GM21825 (cell line): Measurements from ENCODE around the gene ABLIM3.

Experiments
- ATAC-seq: cut with Tn5 transposase; IDR thresholded peaks from one replicate; pipeline ENCODE4 v1.9.1; 2021; ENCODE audit warnings: mild to moderate bottlenecking, moderate library complexity; ENCODE audit not compliant: unreplicated experiment

Gene ABLIM3

GRCh38 chr5:149216496-149216895 lies 75.2 kb downstream of the ABLIM3 start:
- no peak for ATAC-seq

GRCh38 chr5:149217096-149217802 lies 76.0 kb downstream of the ABLIM3 start:
- ATAC-seq, result no peak

- no peak for ATAC-seq
Measured at GRCh38 chr5:149217803-149218155, 76.5 kb downstream of the ABLIM3 start.

GRCh38 chr5:149219584-149219983 lies 78.3 kb downstream of the ABLIM3 start:
- no peak for ATAC-seq

GRCh38 chr5:149220750-149221149 lies 79.5 kb downstream of the ABLIM3 start:
- no peak for ATAC-seq

- no peak for ATAC-seq
Measured at GRCh38 chr5:149221326-149221725, 80.0 kb downstream of the ABLIM3 start.

GRCh38 chr5:149221731-149222342 lies 80.5 kb downstream of the ABLIM3 start:
- no peak for ATAC-seq

GRCh38 chr5:149223081-149223848 lies 82.0 kb downstream of the ABLIM3 start:
- no peak for ATAC-seq

GRCh38 chr5:149224282-149224681 lies 83.0 kb downstream of the ABLIM3 start:
- no peak for ATAC-seq

GRCh38 chr5:149227168-149227826 lies 86.0 kb downstream of the ABLIM3 start:
- ATAC-seq, result no peak

GRCh38 chr5:149228618-149229297 lies 87.5 kb downstream of the ABLIM3 start:
- ATAC-seq, result no peak

- ATAC-seq, result no peak
Measured at GRCh38 chr5:149229298-149229937, 88.1 kb downstream of the ABLIM3 start.

- ATAC-seq, result no peak
Measured at GRCh38 chr5:149235841-149236240, 94.5 kb downstream of the ABLIM3 start.

GRCh38 chr5:149237662-149238061 lies 96.4 kb downstream of the ABLIM3 start:
- no peak for ATAC-seq

GRCh38 chr5:149238540-149238939 lies 97.2 kb downstream of the ABLIM3 start:
- ATAC-seq, result no peak

GRCh38 chr5:149239917-149240316 lies 98.6 kb downstream of the ABLIM3 start:
- no peak for ATAC-seq

GRCh38 chr5:149240354-149240998 lies 99.2 kb downstream of the ABLIM3 start:
- peak; percentile 84 for ATAC-seq

- no peak for ATAC-seq
Measured at GRCh38 chr5:149242339-149242738, 101.0 kb downstream of the ABLIM3 start.

GRCh38 chr5:149246906-149247305 lies 105.6 kb downstream of the ABLIM3 start:
- no peak for ATAC-seq

- ATAC-seq, result no peak
Measured at GRCh38 chr5:149247726-149248125, 106.4 kb downstream of the ABLIM3 start.
